HCT116 (cell line): ENCODE data around the gene PCP2. TPM values are rescaled to one million over a fixed set of nuclear protein-coding genes. Genes with fewer than 3 reads are reported as not detected.
A peak's percentile ranks its signal among the peaks of the same experiment; 100 is the strongest.

Source experiments
- ATAC-seq: fragments of 200-7000 bp; cut with Tn5 transposase; 2 replicates; pipeline ENCODE4 v1.9.1; 2020; ENCODE audit warnings: mild to moderate bottlenecking, moderate library complexity
- BruUV-seq: library from RNA; stranded (reverse); fragments of 400-500 nt; replicated peaks from 2 replicates; lab custom pipeline; 2021; lab: Mats Ljungman, UMichigan
- CTCF ChIA-PET: fragments of 300-600 bp; sonication (Branson Sonifier 250); formaldehyde crosslinking; loops from one replicate; lab custom pipeline; 2021; ENCODE audit warnings: antibody characterized with exemption; lab: Charles Lee
- POLR2A ChIA-PET: fragments of 300-600, 350-600 bp; sonication (Branson Sonifier 250); formaldehyde crosslinking; loops from one replicate; lab custom pipeline; 2021; ENCODE audit warnings: antibody characterized with exemption; lab: Charles Lee
- RAD21 ChIA-PET, 2 experiments: fragments of 300-600 bp; sonication (Branson Sonifier 250); formaldehyde crosslinking; loops; one replicate each; lab custom pipeline; 2023; ENCODE audit warnings: low total read pairs in 2 of 2; ENCODE audit not compliant: uncharacterized antibody in 2 of 2, unreplicated experiment in 2 of 2, low non-redundant PET in 1 of 2; lab: Charles Lee
- DNase-seq: peaks from one replicate; pipeline ENCODE4 v3.0.0-alpha.2; 2010; ENCODE audit warnings: low read depth, low spot score
- H2AFZ ChIP-seq: fragments of 200-600 bp; shearing (Covaris generic), sonication (generic); 2 replicates; pipeline ENCODE4 v1.6.1; 2017; ENCODE audit warnings: low read depth, mixed run types, mixed read lengths, antibody characterized with exemption, low read length; ENCODE audit not compliant: poor library complexity, severe bottlenecking
- H3K27ac ChIP-seq: 2 replicates; pipeline ENCODE4 v1.5.1; 2012; ENCODE audit warnings: low read depth, low read length
- H3K27me3 ChIP-seq: fragments of 200-600 bp; sonication (generic); 2 replicates; pipeline ENCODE4 v1.6.1; 2016; ENCODE audit warnings: mixed run types, low read length, mixed read lengths; ENCODE audit not compliant: insufficient read depth
- H3K36me3 ChIP-seq, 2 experiments: fragments of 200-500 bp in 1 of 2; fragments of 200-600 bp in 1 of 2; sonication (Bioruptor generic) in 1 of 2; sonication (generic) in 1 of 2; 2 replicates each; pipeline versions ENCODE4 v1.5.1 to v1.6.1; 2014 to 2016; ENCODE audit warnings: low read length in 2 of 2, inconsistent platforms in 1 of 2, mixed read lengths in 1 of 2, mixed run types in 1 of 2; ENCODE audit not compliant: insufficient read depth in 2 of 2, control insufficient read depth in 1 of 2
- H3K4me1 ChIP-seq, 2 experiments: fragments of 200-600 bp in 1 of 2; sonication (generic) in 1 of 2; 2 replicates each; pipeline versions ENCODE4 v1.5.1 to v1.6.1; 2012 to 2017; ENCODE audit warnings: low read length in 2 of 2, inconsistent platforms in 1 of 2, mild to moderate bottlenecking in 1 of 2, mixed read lengths in 1 of 2, mixed run types in 1 of 2, moderate library complexity in 1 of 2; ENCODE audit not compliant: insufficient read depth in 2 of 2, control insufficient read depth in 1 of 2
- H3K4me2 ChIP-seq: fragments of 200-600 bp; sonication (generic); 2 replicates; pipeline ENCODE4 v1.6.1; 2017; ENCODE audit warnings: mixed run types, low read length, mixed read lengths
- H3K4me3 ChIP-seq, 2 experiments: fragments of 200-600 bp in 1 of 2; sonication (generic) in 1 of 2; replicated peaks in 1 of 2; 2 replicates each; pipeline ENCODE4 v1.5.1; 2011 to 2016; ENCODE audit warnings: low read length in 2 of 2, control low read depth in 1 of 2, low read depth in 1 of 2, mild to moderate bottlenecking in 1 of 2, mixed read lengths in 1 of 2, mixed run types in 1 of 2
- H3K79me2 ChIP-seq: fragments of 200-600 bp; sonication (generic); 2 replicates; pipeline ENCODE4 v1.6.1; 2017; ENCODE audit warnings: mild to moderate bottlenecking, mixed run types, low read length, moderate library complexity, mixed read lengths; ENCODE audit not compliant: insufficient read depth
- H3K9ac ChIP-seq: fragments of 200-600 bp; sonication (generic); 2 replicates; pipeline ENCODE4 v1.6.1; 2016; ENCODE audit warnings: low read length, mixed read lengths
- H3K9me2 ChIP-seq: fragments of 200-600 bp; sonication (generic), shearing (Covaris generic); 2 replicates; pipeline ENCODE4 v1.6.1; 2017; ENCODE audit warnings: mixed run types, mild to moderate bottlenecking, moderate library complexity; ENCODE audit not compliant: insufficient read depth
- H3K9me3 ChIP-seq, 2 experiments: fragments of 200-500 bp in 1 of 2; fragments of 200-600 bp in 1 of 2; sonication (Bioruptor generic) in 1 of 2; sonication (generic) in 1 of 2; 2 replicates each; pipeline ENCODE4 v1.6.1; 2014 to 2017; ENCODE audit warnings: low read length in 2 of 2, mixed read lengths in 2 of 2, inconsistent platforms in 1 of 2, low read depth in 1 of 2, mild to moderate bottlenecking in 1 of 2, mixed run types in 1 of 2, moderate library complexity in 1 of 2; ENCODE audit not compliant: control insufficient read depth in 1 of 2, insufficient read depth in 1 of 2
- H4K20me1 ChIP-seq: fragments of 200-600 bp; sonication (generic), shearing (Covaris generic); 2 replicates; pipeline ENCODE4 v1.6.1; 2017; ENCODE audit warnings: mixed run types, mild to moderate bottlenecking, moderate library complexity; ENCODE audit not compliant: insufficient read depth
- ATF3 ChIP-seq: IDR thresholded peaks from 2 replicates; pipeline ENCODE4 v1.6.1; 2012
- CBX3 ChIP-seq: IDR thresholded peaks from 2 replicates; pipeline ENCODE4 v1.6.1; 2012; ENCODE audit warnings: low read depth
- CEBPB ChIP-seq: IDR thresholded peaks from 2 replicates; pipeline ENCODE4 v1.6.1; 2012; ENCODE audit warnings: low read depth
- CTCF ChIP-seq, 3 experiments: fragments of 200-600 bp in 1 of 3; sonication (generic) in 1 of 3; IDR thresholded peaks in 2 of 3; conservative IDR thresholded peaks in 1 of 3; 2 replicates each; pipeline ENCODE4 v1.5.1; 2012 to 2017; ENCODE audit warnings: low read depth in 2 of 3, low read length in 2 of 3, antibody characterized with exemption in 1 of 3, borderline replicate concordance in 1 of 3, control low read depth in 1 of 3, mild to moderate bottlenecking in 1 of 3, mixed read lengths in 1 of 3, mixed run types in 1 of 3, moderate library complexity in 1 of 3; ENCODE audit not compliant: insufficient read depth in 1 of 3
- EGR1 ChIP-seq: IDR thresholded peaks from 2 replicates; pipeline ENCODE4 v1.6.1; 2012; ENCODE audit warnings: low read depth
- ELF1 ChIP-seq: IDR thresholded peaks from 2 replicates; pipeline ENCODE4 v1.6.1; 2012; ENCODE audit warnings: low read depth, borderline replicate concordance
- EZH2 ChIP-seq: fragments of 200-600 bp; sonication (generic); IDR thresholded peaks from 2 replicates; pipeline ENCODE4 v1.6.1; 2017; ENCODE audit warnings: antibody characterized with exemption, mixed run types
- EZH2phosphoT487 ChIP-seq: fragments of 200-600 bp; IDR thresholded peaks from 2 replicates; pipeline ENCODE4 v1.6.1; 2018; ENCODE audit warnings: antibody characterized with exemption, borderline replicate concordance
- FOSL1 ChIP-seq: IDR thresholded peaks from 2 replicates; pipeline ENCODE4 v1.6.1; 2012; ENCODE audit warnings: low read depth
- JUND ChIP-seq: IDR thresholded peaks from 2 replicates; pipeline ENCODE4 v1.6.1; 2012
- MAX ChIP-seq: IDR thresholded peaks from 2 replicates; pipeline ENCODE4 v1.6.1; 2012
- POLR2AphosphoS5 ChIP-seq: IDR thresholded peaks from 2 replicates; pipeline ENCODE4 v1.6.1; 2011; ENCODE audit warnings: mild to moderate bottlenecking, low read depth, low read length, moderate library complexity
- RAD21 ChIP-seq: IDR thresholded peaks from 2 replicates; pipeline ENCODE4 v1.6.1; 2012; ENCODE audit warnings: low read depth, mild to moderate bottlenecking
- REST ChIP-seq: IDR thresholded peaks from 2 replicates; pipeline ENCODE4 v1.6.1; 2012; ENCODE audit warnings: low read depth
- SIN3A ChIP-seq: IDR thresholded peaks from 2 replicates; pipeline ENCODE4 v1.6.1; 2012; ENCODE audit warnings: low read depth
- SP1 ChIP-seq: IDR thresholded peaks from 2 replicates; pipeline ENCODE4 v1.6.1; 2012; ENCODE audit warnings: low read depth
- TCF7L2 ChIP-seq: IDR thresholded peaks from 2 replicates; pipeline ENCODE4 v1.7.0; 2011; ENCODE audit warnings: borderline replicate concordance, inconsistent platforms; ENCODE audit not compliant: insufficient read depth, insufficient read length; ENCODE audit errors: extremely low read depth
- YY1 ChIP-seq: IDR thresholded peaks from 2 replicates; pipeline ENCODE4 v1.6.1; 2011; ENCODE audit warnings: low read length, low read depth, moderate library complexity, mild to moderate bottlenecking; ENCODE audit not compliant: insufficient replicate concordance; ENCODE audit errors: extremely low read depth
- ZBTB33 ChIP-seq: IDR thresholded peaks from 2 replicates; pipeline ENCODE4 v1.6.1; 2011; ENCODE audit warnings: mild to moderate bottlenecking, low read length, moderate library complexity; ENCODE audit not compliant: insufficient replicate concordance; ENCODE audit errors: extremely low read depth
- ZNF274 ChIP-seq: fragments of 200-500 bp; sonication (Bioruptor generic); IDR thresholded peaks from 2 replicates; pipeline ENCODE4 v1.6.1; 2014; ENCODE audit warnings: mild to moderate bottlenecking, low read depth, low read length, inconsistent platforms
- intact Hi-C: fragments of 100-400 bp; cut with micrococcal nuclease; formaldehyde crosslinking; loops from 2 replicates; pipeline ENCODE4 v1.10.0; 2022
- total RNA-seq: library from RNA; stranded (reverse); gene quantifications from one replicate; pipeline ENCODE4 v1.2.1, GENCODE V29; 2021; ENCODE audit not compliant: unreplicated experiment

PCP2 gene
- total RNA-seq, 1 experiment from 2014 or later, result 0.32 TPM

- Histone ChIP-seq H3K79me2 (peaks cover 26% of the 10 kb centered on the region), H3K27ac (peak overlapping the region; percentile 84; the same call in 1 of the 2 replicates), H3K9me3 (peaks cover 0 to 4% of the 10 kb centered on the region in 2 experiments; a peak in 1 of 4 replicates), H2AFZ (no peak overlapping the region), H3K4me3 (no peak overlapping the region), H3K27me3 (no peaks in the 10 kb centered on the region), H3K9me2 (no peaks in the 10 kb centered on the region), H3K9ac (no peak overlapping the region), H3K36me3 (no peaks in the 10 kb centered on the region), H3K4me1 (peaks cover 8 to 14% of the 10 kb centered on the region in 2 experiments; a peak in 3 of 4 replicates), H4K20me1 (no peaks in the 10 kb centered on the region)
- ChIA-PET RAD21 (no interaction called here), POLR2A (no interaction called here), CTCF (interaction anchor here (1.3 kb wide), 1 partner anchor 68 kb away, joined by 7 read pairs; no protein-coding TSS in a partner anchor)
- BruUV-seq, result no TSS peak
- ATAC-seq (no peak), DNase-seq (no peak)
- intact Hi-C loops, result no loop called here
- no peak for TF ChIP-seq EZH2
- no peak for TF ChIP-seq ELF1
- TF ChIP-seq CEBPB, result no peak
- TF ChIP-seq ZBTB33, result no peak
- TF ChIP-seq SIN3A, result no peak
- TF ChIP-seq CTCF (IDR thresholded peaks at IDR 0.05 in 2 of 3, conservative IDR thresholded peaks at IDR 0.05 in 1 of 3; ENCODE audit: borderline replicate concordance in 1 of 3, insufficient read depth in 1 of 3, low read depth in 2 of 3, low read length in 2 of 3), result no peak
- TF ChIP-seq JUND, result no peak
- TF ChIP-seq EGR1, result no peak
- TF ChIP-seq TCF7L2, result no peak
- TF ChIP-seq FOSL1, result no peak
- TF ChIP-seq CBX3, result no peak
- no peak for TF ChIP-seq EZH2phosphoT487
- no peak for TF ChIP-seq SP1
- TF ChIP-seq ZNF274, result no peak
- no peak for TF ChIP-seq RAD21
- no peak for TF ChIP-seq POLR2AphosphoS5
- no peak for TF ChIP-seq MAX
- TF ChIP-seq ATF3, result no peak
- no peak for TF ChIP-seq REST
- no peak for TF ChIP-seq YY1
- TF ChIP-seq, all 23 proteins: peak for 0
- H3K4me2 ChIP-seq, result peak overlapping the region; percentile 93; the same call in 1 of the 2 replicates
Observed at GRCh38 chr19:7636317-7636690, 2.8 kb upstream of the PCP2 start.
